ENCODE data around the gene FBXL5. TPM values are rescaled to one million over a fixed set of nuclear protein-coding genes. Genes with fewer than 3 reads are reported as not detected.

FBXL5 gene
- total RNA-seq, 4 donors from 2014 or later: 154 to 246 (median 212) TPM

DNA sequence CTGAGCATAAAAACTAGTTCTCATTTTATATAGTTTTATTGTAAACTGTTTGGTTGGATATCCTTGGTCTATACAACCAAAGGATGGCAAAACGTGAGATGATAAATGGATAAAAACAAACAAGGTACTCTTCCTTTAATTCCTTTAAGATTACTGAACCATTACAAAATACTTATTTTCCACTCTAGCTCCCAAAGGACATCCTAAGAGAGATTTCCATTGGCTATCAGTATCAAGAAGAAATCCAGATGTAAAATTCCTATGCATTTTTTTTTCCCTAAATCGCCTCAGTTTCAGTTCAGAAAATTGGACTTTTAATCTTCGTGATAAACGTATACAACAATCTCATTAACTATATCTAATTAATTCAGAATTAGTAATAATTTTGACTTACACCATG, 2.3 kb downstream of the FBXL5 start:
- intact Hi-C loops (cut with DNase I): no loop called here

GRCh38 chr4:15652191-15652590, 3.0 kb downstream of the FBXL5 start:
- H3K27ac ChIP-seq: peak overlapping the region; percentile 45 to 100 (median 100)
- no peak overlapping the region for H3K4me3 ChIP-seq (replicated peaks in 1 of 3)
- no peaks in the 10 kb centered on the region for H3K36me3 ChIP-seq
- intact Hi-C loops (cut with DNase I): no loop called here
- H3K9me3 ChIP-seq: no peaks in the 10 kb centered on the region
- H3K27me3 ChIP-seq: no peaks in the 10 kb centered on the region
- no peak for DNase-seq
- 73 to 88% methylated on average over 1 of the region's 1 CpG for WGBS, 2 donors
- H3K4me1 ChIP-seq: peaks cover 48 to 62% of the 10 kb centered on the region in 2 donors
- TF ChIP-seq POLR2A (IDR thresholded peaks at IDR 0.05): no peak
- TF ChIP-seq CTCF (IDR thresholded peaks at IDR 0.05): no peak

More for the DNA sequence above, 2.3 kb downstream of the FBXL5 start:
- Histone ChIP-seq H3K9me3 (no peaks in the 10 kb centered on the region), H3K4me3 (replicated peaks in 1 of 3) (peak overlapping the region in 1 of 3 donors; percentile 8), H3K27ac (peak overlapping the region; percentile 99 to 100 (median 100)), H3K27me3 (no peaks in the 10 kb centered on the region), H3K36me3 (no peaks in the 10 kb centered on the region), H3K4me1 (peaks cover 43 to 56% of the 10 kb centered on the region in 2 donors)
- DNase-seq: no peak
- TF ChIP-seq POLR2A (IDR thresholded peaks at IDR 0.05) (no peak), CTCF (IDR thresholded peaks at IDR 0.05) (no peak)
- 38 to 52% methylated on average over 4 of the region's 4 CpGs for WGBS, 2 donors

DNA sequence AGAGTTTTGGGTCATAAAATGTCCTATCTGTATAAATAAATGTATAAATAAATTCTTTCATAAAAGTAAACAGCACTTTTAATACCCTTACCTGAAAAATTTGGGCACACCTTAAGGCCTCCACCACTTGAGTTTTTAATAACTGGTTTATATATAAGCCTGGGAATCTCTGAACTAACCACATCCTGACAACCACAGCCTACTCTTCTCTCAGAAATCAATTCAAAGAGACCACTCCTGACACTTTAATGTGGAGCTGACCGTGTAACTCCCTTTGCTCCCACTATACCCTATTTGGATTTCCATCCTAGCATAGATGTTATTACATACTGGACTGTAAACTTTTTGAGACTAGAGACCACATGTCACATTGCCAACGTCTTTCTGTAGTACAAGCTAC, 3.5 kb downstream of the FBXL5 start:
- Histone ChIP-seq H3K27me3 (no peaks in the 10 kb centered on the region), H3K4me1 (peaks cover 48 to 64% of the 10 kb centered on the region in 2 donors), H3K4me3 (replicated peaks in 1 of 3) (no peak overlapping the region), H3K36me3 (no peaks in the 10 kb centered on the region), H3K9me3 (no peaks in the 10 kb centered on the region), H3K27ac (peak overlapping the region; percentile 45 to 100 (median 100))
- intact Hi-C loops (cut with DNase I): no loop called here
- no peak for TF ChIP-seq CTCF (IDR thresholded peaks at IDR 0.05)
- TF ChIP-seq POLR2A (IDR thresholded peaks at IDR 0.05): no peak
- 18 to 19% methylated on average over 2 of the region's 2 CpGs for WGBS, 2 donors
- DNase-seq: no peak

DNA sequence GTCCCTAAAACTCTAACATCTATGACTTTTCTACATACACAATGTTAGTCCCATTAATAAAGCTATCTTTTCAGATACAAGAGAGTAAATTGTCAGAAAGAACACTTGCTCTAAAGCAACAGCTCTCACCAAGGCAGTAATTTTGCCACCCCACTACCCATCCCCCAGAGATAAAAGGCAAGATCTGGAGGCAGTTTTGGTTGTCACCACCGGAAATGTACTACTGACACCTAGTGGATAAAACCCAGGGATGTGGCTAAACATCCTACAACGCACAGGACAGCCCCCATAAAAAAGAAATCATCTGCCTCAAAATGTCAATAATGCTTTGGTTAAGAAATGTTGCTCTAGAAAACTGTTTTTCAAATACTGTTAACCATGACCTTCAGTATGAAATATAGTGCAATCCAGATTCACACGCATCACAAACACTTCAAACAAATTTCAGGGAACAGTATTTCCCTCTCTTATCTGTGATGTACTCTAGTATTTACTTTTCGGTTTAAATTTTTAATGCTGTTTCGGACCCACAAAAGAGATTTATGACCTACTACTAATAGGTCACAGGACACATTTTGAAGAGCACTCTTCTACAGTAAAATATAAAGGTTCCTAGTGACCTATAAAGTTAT, 5.1 kb downstream of the FBXL5 start:
- H3K36me3 ChIP-seq: no peaks in the 10 kb centered on the region
- peak; percentile 50 to 53 for DNase-seq
- H3K27ac ChIP-seq: no peak overlapping the region
- intact Hi-C loops (cut with DNase I): no loop called here
- no peak overlapping the region for H3K4me3 ChIP-seq (replicated peaks in 1 of 3)
- WGBS, 2 donors: 50 to 55% methylated on average over 5 of the region's 5 CpGs
- no peaks in the 10 kb centered on the region for H3K27me3 ChIP-seq
- peaks cover 54 to 58% of the 10 kb centered on the region in 2 donors for H3K4me1 ChIP-seq
- no peaks in the 10 kb centered on the region for H3K9me3 ChIP-seq
- TF ChIP-seq CTCF (IDR thresholded peaks at IDR 0.05): peak in 5 of 6 experiments; percentile 39 to 72 (median 65)
- no peak for TF ChIP-seq POLR2A (IDR thresholded peaks at IDR 0.05)

DNA sequence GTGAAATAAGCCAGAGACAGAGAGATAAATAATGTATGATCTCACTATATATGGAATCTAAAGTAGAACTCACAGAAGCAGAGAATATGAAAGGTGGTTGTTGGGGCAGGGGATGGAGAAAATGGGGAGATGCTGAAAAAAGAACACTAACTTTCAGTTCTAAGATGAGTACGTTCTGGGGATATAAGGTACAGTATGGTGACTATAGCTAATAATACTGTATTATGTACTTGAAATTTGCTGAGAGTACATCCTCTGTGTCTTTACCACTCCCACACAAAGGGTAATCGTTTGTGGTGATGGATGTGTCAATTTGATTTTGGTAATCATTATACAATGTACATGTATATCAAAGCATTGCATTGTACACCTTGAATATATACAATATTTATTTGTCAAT, 6.6 kb downstream of the FBXL5 start:
- Histone ChIP-seq H3K27me3 (no peaks in the 10 kb centered on the region), H3K36me3 (no peaks in the 10 kb centered on the region), H3K4me1 (peaks cover 48 to 58% of the 10 kb centered on the region in 2 donors), H3K27ac (no peak overlapping the region), H3K9me3 (no peaks in the 10 kb centered on the region), H3K4me3 (replicated peaks in 1 of 3) (no peak overlapping the region)
- intact Hi-C loops (cut with DNase I): no loop called here
- DNase-seq: no peak
- no peak for TF ChIP-seq CTCF (IDR thresholded peaks at IDR 0.05)
- 72 to 73% methylated on average over 2 of the region's 2 CpGs for WGBS, 2 donors

All from thyroid gland (tissue), 4 donors.